K562 (cell line): ENCODE data around the gene DIRAS1. TPM values are rescaled to one million over a fixed set of nuclear protein-coding genes. Genes with fewer than 3 reads are reported as not detected.

Source experiments
- ATAC-seq: fragments of 200-7000 bp; cut with Tn5 transposase; 3 replicates; pipeline ENCODE4 v1.9.1; 2020; ENCODE audit warnings: moderate library complexity
- BruUV-seq: library from RNA; stranded (reverse); fragments of 400-500 nt; replicated peaks from 2 replicates; lab custom pipeline; 2021; lab: Mats Ljungman, UMichigan
- CTCF ChIA-PET: fragments of 300-600 bp; formaldehyde crosslinking; extraction: SDS; loops from one replicate; lab custom pipeline; 2021; ENCODE audit warnings: low intra/inter-chr PET ratio; lab: Yijun Ruan, JAX
- POLR2A ChIA-PET: fragments of 300-600, 350-650 bp; sonication (Branson Sonifier 250); formaldehyde crosslinking; extraction: SDS; loops from one replicate; lab custom pipeline; 2021; ENCODE audit warnings: antibody characterized with exemption, inconsistent platforms; lab: Yijun Ruan, JAX
- DNase-seq, 4 experiments: peaks; one replicate each; pipeline versions ENCODE4 v3.0.0 to v3.0.0-alpha.2; 2011 to 2018; ENCODE audit warnings: low spot score in 3 of 4, mixed read lengths in 3 of 4; ENCODE audit errors: extremely low read depth in 1 of 4
- FAIRE-seq: peaks from 2 replicates; lab custom pipeline; 2011; peaks lifted over from hg19 to GRCh38; lab: Jason Lieb, UNC
- H2AFZ ChIP-seq: 2 replicates; pipeline ENCODE4 v1.6.0; 2011; ENCODE audit warnings: low read depth, low read length, control low read depth, inconsistent platforms
- H3K27ac ChIP-seq: fragments of 200-600 bp; 3 replicates; pipeline ENCODE4 v1.8.0; 2011; ENCODE audit warnings: low read depth, mild to moderate bottlenecking, control low read depth, inconsistent platforms, low read length, moderate library complexity, mixed read lengths; ENCODE audit errors: extremely low read depth
- H3K27me3 ChIP-seq, 2 experiments: fragments of 300-600 bp in 1 of 2; 2 replicates in 1 of 2; 3 replicates in 1 of 2; pipeline versions ENCODE4 v1.6.0 to v1.8.0; 2011; ENCODE audit warnings: inconsistent platforms in 2 of 2, low read length in 2 of 2, mild to moderate bottlenecking in 1 of 2, mixed read lengths in 1 of 2, moderate library complexity in 1 of 2; ENCODE audit not compliant: control insufficient read depth in 2 of 2, insufficient read depth in 2 of 2
- H3K36me3 ChIP-seq: fragments of 300-600 bp; 3 replicates; pipeline ENCODE4 v1.8.0; 2011; ENCODE audit warnings: mild to moderate bottlenecking, low read length, inconsistent platforms; ENCODE audit not compliant: control insufficient read depth, insufficient read depth
- H3K4me1 ChIP-seq, 2 experiments: fragments of 200-600 bp in 1 of 2; replicated peaks in 1 of 2; 2 replicates in 1 of 2; 3 replicates in 1 of 2; pipeline versions ENCODE4 v1.5.1 to v1.8.0; 2011; ENCODE audit warnings: inconsistent platforms in 2 of 2, low read length in 2 of 2, mild to moderate bottlenecking in 1 of 2, mixed read lengths in 1 of 2, moderate library complexity in 1 of 2; ENCODE audit not compliant: control insufficient read depth in 2 of 2, insufficient read depth in 2 of 2
- H3K4me2 ChIP-seq: 2 replicates; pipeline ENCODE4 v1.6.1; 2011; ENCODE audit warnings: low read length, control low read depth, inconsistent platforms, mixed read lengths; ENCODE audit not compliant: insufficient read depth
- H3K4me3 ChIP-seq: fragments of 200-600 bp; sonication (generic), shearing (Covaris generic); 2 replicates; pipeline ENCODE4 v1.5.1; 2016; ENCODE audit warnings: control low read depth, inconsistent platforms
- H3K79me2 ChIP-seq: fragments of 200-600 bp; 3 replicates; pipeline ENCODE4 v1.8.0; 2011; ENCODE audit warnings: low read length, inconsistent platforms; ENCODE audit not compliant: control insufficient read depth, insufficient read depth
- H3K9ac ChIP-seq, 2 experiments: 2 replicates each; pipeline versions ENCODE4 v1.6.0 to v1.6.1; 2011; ENCODE audit warnings: low read depth in 2 of 2, low read length in 2 of 2, control low read depth in 1 of 2, inconsistent platforms in 1 of 2, mild to moderate bottlenecking in 1 of 2, mixed read lengths in 1 of 2; ENCODE audit not compliant: insufficient read depth in 1 of 2
- H3K9me1 ChIP-seq: one replicate; pipeline ENCODE4 v1.6.0; 2011; ENCODE audit warnings: inconsistent platforms, mild to moderate bottlenecking, low read length, moderate library complexity; ENCODE audit not compliant: control insufficient read depth, insufficient read depth
- H3K9me3 ChIP-seq: replicated peaks from 2 replicates; pipeline ENCODE4 v1.5.1; 2011; ENCODE audit warnings: low read depth, low read length, inconsistent platforms; ENCODE audit not compliant: control insufficient read depth, insufficient read depth
- H4K20me1 ChIP-seq: replicated peaks from 2 replicates; pipeline ENCODE4 v1.6.1; 2011; ENCODE audit warnings: low read length, inconsistent platforms, mixed read lengths; ENCODE audit not compliant: control insufficient read depth, insufficient read depth
- ARID2 ChIP-seq: fragments of 450-650 bp; IDR thresholded peaks from 2 replicates; pipeline ENCODE4 v1.6.1; 2017; ENCODE audit warnings: antibody characterized with exemption, mild to moderate bottlenecking
- BCLAF1 ChIP-seq, 2 experiments: fragments of 450-650 bp in 1 of 2; IDR thresholded peaks; 2 replicates each; pipeline ENCODE4 v1.6.1; 2011 to 2017; ENCODE audit warnings: low read depth in 2 of 2, antibody characterized with exemption in 1 of 2, borderline replicate concordance in 1 of 2, low read length in 1 of 2, mild to moderate bottlenecking in 1 of 2, mixed read lengths in 1 of 2; ENCODE audit not compliant: control insufficient read depth in 1 of 2
- CBX2 ChIP-seq: fragments of 200-600 bp; sonication (generic); IDR thresholded peaks from one replicate; pipeline ENCODE4 v1.6.1; 2012; ENCODE audit warnings: mild to moderate bottlenecking, low read length, inconsistent platforms; ENCODE audit not compliant: insufficient read depth, poor library complexity, severe bottlenecking
- DMBX1 ChIP-seq: fragments of 250-450 bp; sonication (Bioruptor Pico); IDR thresholded peaks from 2 replicates; pipeline ENCODE4 v1.8.0; 2022; ENCODE audit warnings: inconsistent platforms, mild to moderate bottlenecking, moderate library complexity, borderline replicate concordance
- E2F3 ChIP-seq: fragments of 250-450 bp; sonication (Bioruptor Pico); IDR thresholded peaks from 2 replicates; pipeline ENCODE4 v1.4.0; 2020; ENCODE audit warnings: mild to moderate bottlenecking
- EWSR1 ChIP-seq: fragments of 450-650 bp; IDR thresholded peaks from 2 replicates; pipeline ENCODE4 v1.6.1; 2018; ENCODE audit warnings: borderline replicate concordance, mild to moderate bottlenecking, low read depth, moderate library complexity; ENCODE audit not compliant: partially characterized antibody
- FOXA3 ChIP-seq, 2 experiments: fragments of 450-650 bp in 1 of 2; sonication (generic) in 1 of 2; formaldehyde crosslinking; IDR thresholded peaks in 1 of 2; conservative IDR thresholded peaks in 1 of 2; 2 replicates each; pipeline versions ENCODE4 v1.4.0 to v1.8.0; 2020 to 2022; ENCODE audit warnings: mild to moderate bottlenecking in 2 of 2, missing genetic modification reagents in 1 of 2
- HDAC2 ChIP-seq: fragments of 450-650 bp; IDR thresholded peaks from 2 replicates; pipeline ENCODE4 v1.6.1; 2016; ENCODE audit warnings: mild to moderate bottlenecking
- HMBOX1 ChIP-seq: sonication (generic); IDR thresholded peaks from 2 replicates; pipeline ENCODE4 v1.6.1; 2016
- NCOR1 ChIP-seq: fragments of 450-650 bp; IDR thresholded peaks from 2 replicates; pipeline ENCODE4 v1.6.1; 2016; ENCODE audit warnings: mild to moderate bottlenecking, moderate library complexity
- POLR2B ChIP-seq: fragments of 450-650 bp; IDR thresholded peaks from 2 replicates; pipeline ENCODE4 v1.6.1; 2018; ENCODE audit warnings: low read depth; ENCODE audit not compliant: partially characterized antibody
- UBTF ChIP-seq, 2 experiments: IDR thresholded peaks; 2 replicates each; pipeline ENCODE4 v1.6.1; 2012; ENCODE audit warnings: improper control_type of control experiment in 2 of 2, low read depth in 2 of 2, low read length in 2 of 2, borderline replicate concordance in 1 of 2
- ZBTB17 ChIP-seq: fragments of 450-650 bp; formaldehyde crosslinking; IDR thresholded peaks from 2 replicates; pipeline ENCODE4 v1.4.0; 2020; ENCODE audit warnings: mild to moderate bottlenecking
- ZNF57 ChIP-seq: fragments of 450-650 bp; formaldehyde crosslinking; IDR thresholded peaks from 2 replicates; pipeline ENCODE4 v1.4.0; 2020; ENCODE audit warnings: mild to moderate bottlenecking, moderate library complexity
- ZNF655 ChIP-seq: fragments of 250-450 bp; sonication (Bioruptor Pico); IDR thresholded peaks from 2 replicates; pipeline ENCODE4 v1.5.0; 2021
- WGBS: fragments of 100-300 bp; shearing (Covaris generic); methylation state at CpG from one replicate; pipeline ENCODE4 v1.1.6; 2016; ENCODE audit warnings: low coverage, mixed read lengths; ENCODE audit not compliant: insufficient coverage; ENCODE audit errors: missing lambda C conversion rate; 5-methylcytosine and 5-hydroxymethylcytosine counted together
- in situ Hi-C: fragments of 300-500 bp; cut with MboI; formaldehyde crosslinking; loops from 4 replicates; pipeline ENCODE4 v1.15.0; 2018; ENCODE audit warnings: inconsistent platforms, mixed read lengths
- intact Hi-C: fragments of 100-400 bp; cut with micrococcal nuclease; formaldehyde crosslinking; loops from 2 replicates; pipeline ENCODE4 v1.14.2; 2022
- polyA plus RNA-seq, 8 experiments: library from polyadenylated mRNA; depleted of rRNA in 4 of 8; stranded (reverse) in 5 of 8; unstranded in 3 of 8; fragments of >200 nt; fragmentation: Nextera tagmentation in 2 of 8; fragmentation: Illumina TruSeq in 1 of 8; extraction: Ambion mirVana in 2 of 8; extraction: Trizol in 1 of 8; gene quantifications; 2 replicates each; pipeline versions ENCODE4 v1.2.1 to v1.2.3, GENCODE V29; 2011 to 2014; ENCODE audit warnings: inconsistent platforms in 1 of 8, missing spikeins in 1 of 8
- total RNA-seq, 7 experiments: library from RNA; depleted of rRNA in 6 of 7; stranded (reverse); fragments of >200 nt in 6 of 7; fragmentation: Illumina TruSeq in 2 of 7; extraction: Trizol in 2 of 7; gene quantifications; 2 replicates each; pipeline versions ENCODE4 v1.2.1 to v1.2.3, GENCODE V29; 2011 to 2021; ENCODE audit warnings: low replicate concordance in 1 of 7

The DIRAS1 gene
- total and polyA plus RNA-seq, 9 of the 15 experiments (the other 6 are each of a cell fraction or from before 2014, with no cell fraction given), result 0.11 to 12.0 (median 2.9) TPM

- Histone ChIP-seq H3K4me2 (no peak overlapping the region), H3K79me2 (no peaks in the 10 kb centered on the region), H2AFZ (no peak overlapping the region), H3K9ac (peak overlapping the region in 1 of 2 experiments; percentile 24; a peak in 2 of 4 replicates), H3K4me1 (peaks cover 15 to 62% of the 10 kb centered on the region in 2 experiments), H3K4me3 (no peak overlapping the region), H3K27ac (no peak overlapping the region), H3K9me1 (peaks cover 6% of the 10 kb centered on the region), H3K27me3 (peaks cover 2 to 10% of the 10 kb centered on the region in 2 experiments; a peak in 2 of 5 replicates), H3K36me3 (peaks cover 14% of the 10 kb centered on the region; the same call in 1 of the 3 replicates), H3K9me3 (no peaks in the 10 kb centered on the region), H4K20me1 (peaks cover 13% of the 10 kb centered on the region; the same call in 1 of the 2 replicates)
- ATAC-seq (no peak), DNase-seq (no peak), FAIRE-seq (no peak)
- 38% methylated on average over 11 of the region's 16 CpGs for WGBS
- intact Hi-C loops, result no loop called here
- ChIA-PET CTCF (no interaction called here), POLR2A (interaction anchor here (1.9 to 4.5 kb wide), 3 partner anchors 9 to 24 kb away, joined by 6 to 21 read pairs (median 8); partner anchors contain the start of gene SLC39A3)
- no TSS peak for BruUV-seq
- in situ Hi-C loops, result no loop called here
- TF ChIP-seq ARID2 (no peak), NCOR1 (no peak), DMBX1 (CRISPR knock-in tag) (no peak), ZBTB17 (CRISPR knock-in tag) (no peak), EWSR1 (no peak), E2F3 (CRISPR knock-in tag) (no peak), ZNF655 (CRISPR knock-in tag) (no peak), POLR2B (no peak), BCLAF1 (IDR thresholded peaks at IDR 0.05; ENCODE audit: borderline replicate concordance in 1 of 2, control insufficient read depth in 1 of 2, low read depth in 2 of 2, low read length in 1 of 2) (no peak), FOXA3 (CRISPR knock-in tag; conservative IDR thresholded peaks at IDR 0.05 in 1 of 2, IDR thresholded peaks at IDR 0.05 in 1 of 2) (no peak), ZNF57 (no peak), HDAC2 (no peak), UBTF (IDR thresholded peaks at IDR 0.05; ENCODE audit: borderline replicate concordance in 1 of 2, low read depth in 2 of 2, low read length in 2 of 2) (no peak), HMBOX1 (no peak), CBX2 (no peak)
Measured at GRCh38 chr19:2727640-2727944, 6.4 kb upstream of the DIRAS1 start.
